ENCODE results near the gene LFNG.
"Not testable (repeated sequence)": the region's sequence is repeated elsewhere in the genome, so short reads cannot be mapped to it uniquely, and the experiment has no call there.

- not testable (repeated sequence) for TF ChIP-seq CTCF (IDR thresholded peaks at IDR 0.05); POLR2AphosphoS5 (IDR thresholded peaks at IDR 0.05; ENCODE audit: low read depth, low read length); SIN3A (IDR thresholded peaks at IDR 0.05; ENCODE audit: borderline replicate concordance, insufficient read depth, low read depth, low read length); TCF7L2 (IDR thresholded peaks at IDR 0.05; ENCODE audit: low read depth, low read length)
- TF ChIP-seq, protein P1, sequence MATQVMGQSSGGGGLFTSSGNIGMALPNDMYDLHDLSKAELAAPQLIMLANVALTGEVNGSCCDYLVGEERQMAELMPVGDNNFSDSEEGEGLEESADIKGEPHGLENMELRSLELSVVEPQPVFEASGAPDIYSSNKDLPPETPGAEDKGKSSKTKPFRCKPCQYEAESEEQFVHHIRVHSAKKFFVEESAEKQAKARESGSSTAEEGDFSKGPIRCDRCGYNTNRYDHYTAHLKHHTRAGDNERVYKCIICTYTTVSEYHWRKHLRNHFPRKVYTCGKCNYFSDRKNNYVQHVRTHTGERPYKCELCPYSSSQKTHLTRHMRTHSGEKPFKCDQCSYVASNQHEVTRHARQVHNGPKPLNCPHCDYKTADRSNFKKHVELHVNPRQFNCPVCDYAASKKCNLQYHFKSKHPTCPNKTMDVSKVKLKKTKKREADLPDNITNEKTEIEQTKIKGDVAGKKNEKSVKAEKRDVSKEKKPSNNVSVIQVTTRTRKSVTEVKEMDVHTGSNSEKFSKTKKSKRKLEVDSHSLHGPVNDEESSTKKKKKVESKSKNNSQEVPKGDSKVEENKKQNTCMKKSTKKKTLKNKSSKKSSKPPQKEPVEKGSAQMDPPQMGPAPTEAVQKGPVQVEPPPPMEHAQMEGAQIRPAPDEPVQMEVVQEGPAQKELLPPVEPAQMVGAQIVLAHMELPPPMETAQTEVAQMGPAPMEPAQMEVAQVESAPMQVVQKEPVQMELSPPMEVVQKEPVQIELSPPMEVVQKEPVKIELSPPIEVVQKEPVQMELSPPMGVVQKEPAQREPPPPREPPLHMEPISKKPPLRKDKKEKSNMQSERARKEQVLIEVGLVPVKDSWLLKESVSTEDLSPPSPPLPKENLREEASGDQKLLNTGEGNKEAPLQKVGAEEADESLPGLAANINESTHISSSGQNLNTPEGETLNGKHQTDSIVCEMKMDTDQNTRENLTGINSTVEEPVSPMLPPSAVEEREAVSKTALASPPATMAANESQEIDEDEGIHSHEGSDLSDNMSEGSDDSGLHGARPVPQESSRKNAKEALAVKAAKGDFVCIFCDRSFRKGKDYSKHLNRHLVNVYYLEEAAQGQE (IDR thresholded peaks at IDR 0.05; ENCODE audit: insufficient read depth in 1 of 2, low read depth in 2 of 2, low read length in 1 of 2) = not testable (repeated sequence)
Measured at GRCh38 chr7:2533566-2533965, 14.0 kb downstream of the LFNG start.
